SK-N-SH treated with all-trans-retinoic acid at 6 μM for 48 hours (cell line): ENCODE measurements around the gene TRAPPC2B.

Experiments
- PATZ1 ChIP-seq: fragments of 250-450 bp; sonication (Bioruptor Pico); IDR thresholded peaks from 2 replicates; pipeline ENCODE4 v1.8.0; 2020; ENCODE audit warnings: mild to moderate bottlenecking, moderate library complexity, borderline replicate concordance
- ZFP3 ChIP-seq: fragments of 250-450 bp; sonication (Bioruptor Pico); IDR thresholded peaks from 2 replicates; pipeline ENCODE4 v1.5.0; 2020; ENCODE audit warnings: mild to moderate bottlenecking, moderate library complexity
- ZFP30 ChIP-seq: fragments of 450-650 bp; formaldehyde crosslinking; IDR thresholded peaks from 2 replicates; pipeline ENCODE4 v1.5.0; 2022; ENCODE audit warnings: mild to moderate bottlenecking, moderate library complexity
- ZNF70 ChIP-seq: fragments of 450-650 bp; formaldehyde crosslinking; IDR thresholded peaks from 2 replicates; pipeline ENCODE4 v1.5.0; 2020; ENCODE audit warnings: mild to moderate bottlenecking, moderate library complexity

GRCh38 chr19:57410877-57411671 lies 47.7 kb downstream of the TRAPPC2B start, which contains the start of gene ZNF17:
- no peak for TF ChIP-seq ZFP30 (CRISPR knock-in tag)
- TF ChIP-seq ZNF70 (CRISPR knock-in tag) = no peak
- TF ChIP-seq ZFP3 = no peak
- TF ChIP-seq PATZ1 (CRISPR knock-in tag) = no peak
